NB4 (cell line): ENCODE measurements around the gene IFNB1.

Source experiments
- DNase-seq: peaks from one replicate; pipeline ENCODE4 v3.0.0; 2010; ENCODE audit warnings: low read depth
- H3K4me3 ChIP-seq: one replicate; pipeline ENCODE4 v1.5.1; 2011; ENCODE audit warnings: mild to moderate bottlenecking, low read depth, low read length, moderate library complexity
- CTCF ChIP-seq: IDR thresholded peaks from one replicate; pipeline ENCODE4 v1.5.1; 2012; ENCODE audit warnings: low read depth, low read length
- MAX ChIP-seq: IDR thresholded peaks from 2 replicates; pipeline ENCODE4 v1.6.1; 2011; ENCODE audit warnings: low read depth, low read length
- MYC ChIP-seq: IDR thresholded peaks from 2 replicates; pipeline ENCODE4 v1.6.1; 2011; ENCODE audit warnings: low read depth, low read length
- POLR2A ChIP-seq: IDR thresholded peaks from 2 replicates; pipeline ENCODE4 v1.6.1; 2011; ENCODE audit warnings: mild to moderate bottlenecking; ENCODE audit not compliant: insufficient read length; ENCODE audit errors: extremely low read depth

Gene IFNB1

GRCh38 chr9:21077781-21078180, at the start of gene IFNB1:
IFNB1 (minus strand) TSS chr9:21077942; CDS start chr9:21077869, 73 bp downstream.
- no peak for DNase-seq
- TF ChIP-seq CTCF (no peak), POLR2A (no peak), MAX (no peak), MYC (no peak)
- no peak within 1 kb of the TSS for H3K4me3 ChIP-seq

- no peak for DNase-seq
- H3K4me3 ChIP-seq, result no peak overlapping the region
- no peak for TF ChIP-seq CTCF
- TF ChIP-seq MAX, result no peak
- TF ChIP-seq MYC, result no peak
- TF ChIP-seq POLR2A, result no peak
These were observed 44.0 kb upstream of the IFNB1 start for GRCh38 chr9:21121595-21122251.

GRCh38 chr9:21121079-21121478, 43.3 kb upstream of the IFNB1 start:
- H3K4me3 ChIP-seq, result no peak overlapping the region
- TF ChIP-seq MYC (no peak), POLR2A (no peak), MAX (no peak), CTCF (no peak)
- DNase-seq, result no peak

- peak; percentile 96 for TF ChIP-seq MYC
- TF ChIP-seq MAX, result peak; percentile 97
- TF ChIP-seq POLR2A, result no peak
- peak; percentile 94 for DNase-seq
- no peak overlapping the region for H3K4me3 ChIP-seq
These were observed 41.5 kb upstream of the IFNB1 start for GRCh38 chr9:21119093-21119770.

- DNase-seq, result no peak
- no peak overlapping the region for H3K4me3 ChIP-seq
- TF ChIP-seq CTCF (no peak), MYC (no peak), MAX (no peak), POLR2A (no peak)
These were observed 36.6 kb upstream of the IFNB1 start for GRCh38 chr9:21114311-21114710.
